22Rv1 (cell line): Measurements from ENCODE around the gene MRPL58.

Source experiments
- H3K27ac ChIP-seq: fragments of 450-650 bp; 2 replicates; pipeline ENCODE4 v1.5.1; 2017
- CTCF ChIP-seq: fragments of 450-650 bp; IDR thresholded peaks from 2 replicates; pipeline ENCODE4 v1.5.1; 2017; ENCODE audit warnings: mild to moderate bottlenecking
- ZFX ChIP-seq: fragments of 450-650 bp; IDR thresholded peaks from 2 replicates; pipeline ENCODE4 v1.6.1; 2017; ENCODE audit warnings: antibody characterized with exemption, borderline replicate concordance

The MRPL58 gene

DNA sequence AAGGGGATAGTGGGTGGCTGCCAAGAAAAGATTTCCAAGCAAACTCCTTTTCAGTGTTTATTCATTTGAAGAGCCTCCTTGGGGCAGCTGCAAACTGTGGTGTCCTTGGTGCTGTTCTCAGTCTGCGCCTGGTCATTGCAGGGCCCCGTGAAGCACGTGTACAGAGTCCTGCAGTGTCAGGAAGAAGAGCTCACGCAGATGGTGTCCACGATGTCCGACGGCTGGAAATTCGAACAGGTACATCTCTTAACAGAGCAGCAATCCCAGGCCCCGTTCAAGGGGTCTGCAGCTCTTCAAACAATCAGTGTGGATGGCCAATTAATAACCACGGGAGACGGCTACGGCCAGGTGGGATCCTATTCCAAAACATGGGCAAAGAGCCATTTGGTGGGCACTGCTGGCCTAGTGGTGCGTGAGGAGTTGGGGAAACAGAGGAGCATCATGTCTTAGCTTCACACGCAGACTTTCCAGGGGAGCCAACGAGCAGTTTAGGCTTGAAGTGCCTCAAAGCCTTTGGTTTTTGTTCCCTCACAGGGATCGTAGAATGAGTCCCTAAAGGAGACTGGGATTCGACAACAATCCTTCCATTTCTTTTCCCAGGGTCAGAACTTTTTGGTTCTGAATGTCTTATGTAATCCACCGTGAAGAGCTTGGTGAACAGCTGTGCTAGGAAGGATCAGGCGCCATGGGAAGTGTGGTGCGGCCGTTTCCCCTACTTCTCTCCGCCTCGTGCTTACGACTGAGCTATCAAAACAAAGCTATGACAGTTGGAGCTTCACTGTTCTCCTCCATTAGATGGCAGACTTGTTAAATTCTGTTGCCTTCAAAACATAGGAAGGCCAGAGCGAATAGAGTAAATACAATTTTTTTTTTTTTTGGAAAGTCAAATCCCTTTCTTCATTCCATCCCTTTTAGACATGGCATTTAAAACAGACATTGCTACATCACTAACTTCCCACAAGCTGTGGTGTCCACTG lies 47.2 kb downstream of the MRPL58 start:
- H3K27ac ChIP-seq = no peak overlapping the region
- no peak for TF ChIP-seq ZFX
- no peak for TF ChIP-seq CTCF

- TF ChIP-seq CTCF = no peak
- no peak for TF ChIP-seq ZFX
These were observed 48.1 kb downstream of the MRPL58 start for GRCh38 chr17:75060434-75061054.

GRCh38 chr17:75061055-75061438 lies 48.6 kb downstream of the MRPL58 start:
- no peak for TF ChIP-seq CTCF
- TF ChIP-seq ZFX = no peak
- H3K27ac ChIP-seq = no peak overlapping the region

More at GRCh38 chr17:75060434-75061054, 48.1 kb downstream of the MRPL58 start:
- H3K27ac ChIP-seq = no peak overlapping the region

- TF ChIP-seq ZFX = no peak
- TF ChIP-seq CTCF = no peak
- no peak overlapping the region for H3K27ac ChIP-seq
These were observed 49.1 kb downstream of the MRPL58 start for GRCh38 chr17:75061618-75062017.

DNA sequence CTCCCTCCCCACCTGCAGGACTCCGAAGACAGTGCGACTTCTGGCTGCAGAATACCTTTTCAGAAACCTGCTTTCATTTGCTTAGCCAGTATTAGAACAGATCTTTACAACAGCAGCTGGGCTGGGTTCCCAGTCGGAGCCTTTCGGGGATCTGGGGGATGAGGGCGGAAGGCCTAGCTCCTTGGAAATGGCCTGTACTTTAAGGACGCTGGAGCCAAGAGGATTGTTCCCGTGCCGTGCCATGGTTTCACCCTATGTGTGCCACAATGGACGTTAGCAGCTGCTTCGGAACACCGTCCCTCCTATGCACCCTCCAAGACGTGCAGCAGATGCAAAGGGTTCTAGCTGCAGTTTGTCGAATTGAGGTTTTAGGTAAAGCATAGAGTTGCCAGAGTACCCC lies 50.7 kb downstream of the MRPL58 start:
- H3K27ac ChIP-seq = no peak overlapping the region
- no peak for TF ChIP-seq ZFX
- TF ChIP-seq CTCF = no peak

DNA sequence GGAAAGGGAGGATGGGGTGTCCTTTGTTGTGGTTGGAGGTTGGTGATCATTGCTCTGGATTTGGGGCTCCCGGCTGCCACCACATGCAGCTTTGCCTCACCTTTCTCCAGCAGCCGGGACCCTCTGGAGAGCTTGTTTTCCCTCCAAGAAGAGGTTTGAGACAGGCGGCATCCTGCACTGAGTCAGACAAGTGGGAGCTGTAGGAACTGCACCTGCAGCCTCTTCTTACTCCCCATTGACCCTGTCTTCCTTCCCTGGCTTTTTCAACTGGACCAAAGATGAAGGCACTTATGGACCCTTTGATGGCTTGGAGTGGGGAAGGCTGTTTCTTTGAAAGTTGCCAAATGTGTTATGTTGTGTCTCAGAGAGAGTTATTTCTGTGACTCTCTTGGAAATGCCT lies 51.2 kb downstream of the MRPL58 start:
- TF ChIP-seq CTCF (no peak), ZFX (no peak)
- no peak overlapping the region for H3K27ac ChIP-seq

DNA sequence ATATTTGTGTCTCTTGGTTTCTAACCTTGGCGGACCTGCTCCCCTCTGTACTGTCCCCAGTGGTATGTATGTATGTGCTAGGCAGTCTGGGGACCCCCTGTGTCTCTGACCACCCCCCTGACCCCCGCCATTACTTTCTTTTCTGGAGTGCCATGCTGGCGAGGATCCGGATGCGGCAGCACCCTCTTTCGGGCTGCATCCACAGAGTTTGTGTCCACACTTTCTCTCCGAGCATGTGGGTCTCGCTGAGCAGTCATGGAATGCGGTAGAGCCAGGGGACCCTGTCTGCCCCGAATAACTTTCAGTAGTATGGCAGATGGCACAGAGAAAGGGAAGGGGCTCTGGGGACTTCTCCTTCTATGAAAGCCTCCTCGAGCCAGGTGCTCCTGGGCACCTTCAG lies 51.6 kb downstream of the MRPL58 start:
- TF ChIP-seq ZFX (no peak), CTCF (no peak)
- no peak overlapping the region for H3K27ac ChIP-seq
